Stimulated activated naive B cell treated with anti-CD40 and anti-IgM and Interleukin-4, amounts not matched to agents 10 μg/mL and 1 μg/mL and 100 μg/mL, for 72 hours (primary cell): Measurements from ENCODE around the gene ACSM2B.
"Not testable (repeated sequence)": the region's sequence is repeated elsewhere in the genome, so short reads cannot be mapped to it uniquely, and the experiment has no call there.

Experiments
- ATAC-seq, 2 donors: fragments of 150-1000 bp; cut with Tn5 transposase; replicated peaks; 2 replicates each; pipeline ENCODE4 v1.10.0; 2021; ENCODE audit warnings: moderate library complexity in 1 of 2
- DNase-seq: peaks from one replicate; pipeline ENCODE4 v3.0.0; 2021
- H3K27ac Mint-ChIP-seq: one replicate; pipeline ENCODE4 v1.8.0; 2022; ENCODE audit warnings: mild to moderate bottlenecking, mixed read lengths
- H3K27me3 Mint-ChIP-seq, 2 donors: one replicate each; pipeline ENCODE4 v1.8.0; 2022; ENCODE audit warnings: mixed read lengths in 2 of 2
- H3K36me3 Mint-ChIP-seq, 2 donors: one replicate each; pipeline ENCODE4 v1.8.0; 2022; ENCODE audit warnings: mixed read lengths in 2 of 2, mild to moderate bottlenecking in 1 of 2
- H3K4me1 Mint-ChIP-seq, 2 donors: one replicate each; pipeline ENCODE4 v1.8.0; 2022; ENCODE audit warnings: mixed read lengths in 2 of 2, mild to moderate bottlenecking in 1 of 2
- H3K4me3 Mint-ChIP-seq, 2 donors: one replicate each; pipeline ENCODE4 v1.8.0; 2022; ENCODE audit warnings: mild to moderate bottlenecking in 2 of 2, mixed read lengths in 2 of 2, moderate library complexity in 1 of 2
- H3K9me3 Mint-ChIP-seq, 2 donors: one replicate each; pipeline ENCODE4 v1.8.0; 2022; ENCODE audit warnings: mixed read lengths in 2 of 2, mild to moderate bottlenecking in 1 of 2

Gene ACSM2B

GRCh38 chr16:20532284-20532792 is 43.8 kb downstream of the ACSM2B start:
- not testable (repeated sequence) for H3K9me3 Mint-ChIP-seq, H3K36me3 Mint-ChIP-seq

DNA sequence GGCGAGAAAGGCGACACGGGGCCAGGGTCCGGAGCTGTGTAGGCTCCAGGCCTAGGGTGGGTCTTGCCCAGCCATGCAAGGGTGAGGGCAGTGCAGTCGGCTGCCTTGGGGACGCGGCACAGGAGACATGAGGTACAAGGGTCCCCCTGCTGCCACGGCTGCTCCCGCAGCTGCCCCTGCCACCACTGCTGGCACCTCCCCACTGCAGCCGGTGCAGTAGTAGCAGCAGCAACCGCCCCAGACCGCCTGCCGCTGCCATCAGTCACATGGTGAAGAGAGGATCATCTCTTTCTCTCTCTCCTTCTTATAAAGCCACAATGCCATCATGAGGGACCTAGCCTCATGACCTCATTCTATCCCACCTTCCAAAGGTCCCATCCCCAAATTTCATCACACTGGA is 44.4 kb downstream of the ACSM2B start:
- H3K27ac Mint-ChIP-seq, H3K27me3 Mint-ChIP-seq, DNase-seq, ATAC-seq, H3K4me3 Mint-ChIP-seq, H3K36me3 Mint-ChIP-seq, H3K4me1 Mint-ChIP-seq, H3K9me3 Mint-ChIP-seq: not testable (repeated sequence)

More at GRCh38 chr16:20532284-20532792, 43.8 kb downstream of the ACSM2B start:
- not testable (repeated sequence) for H3K4me3 Mint-ChIP-seq, DNase-seq, H3K27me3 Mint-ChIP-seq, H3K27ac Mint-ChIP-seq, ATAC-seq, H3K4me1 Mint-ChIP-seq

DNA sequence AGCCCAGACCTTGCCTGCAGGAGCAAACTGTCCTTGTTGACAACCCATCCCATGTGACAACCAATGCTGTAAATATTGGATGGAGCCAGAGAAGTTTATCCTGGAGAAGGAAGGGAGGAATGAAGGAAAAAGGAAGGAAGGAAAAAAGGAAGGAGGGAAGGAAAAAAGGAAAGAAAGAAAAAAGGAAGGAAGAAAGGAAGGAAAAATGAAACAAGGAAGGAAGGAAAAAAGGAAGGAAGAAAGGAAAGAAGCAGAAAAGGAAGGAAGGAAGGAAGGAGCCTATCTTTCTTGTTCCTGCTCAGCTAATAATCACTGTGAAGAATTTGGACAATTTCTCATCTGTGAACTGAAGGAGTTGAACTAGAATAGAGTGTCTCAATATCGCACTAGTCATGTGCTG is 56.1 kb downstream of the ACSM2B start:
- no peak for DNase-seq
- peaks cover under 1 to 4% of the 10 kb centered on the region in 2 donors for H3K9me3 Mint-ChIP-seq
- no peak for ATAC-seq
- H3K36me3 Mint-ChIP-seq: no peaks in the 10 kb centered on the region
- no peak overlapping the region for H3K4me3 Mint-ChIP-seq
- H3K4me1 Mint-ChIP-seq: no peaks in the 10 kb centered on the region
- H3K27me3 Mint-ChIP-seq: peaks cover 9 to 13% of the 10 kb centered on the region in 2 donors
- no peak overlapping the region for H3K27ac Mint-ChIP-seq

GRCh38 chr16:20519231-20519630 is 56.9 kb downstream of the ACSM2B start:
- Mint-ChIP-seq H3K4me3 (no peak overlapping the region), H3K4me1 (no peaks in the 10 kb centered on the region), H3K36me3 (no peaks in the 10 kb centered on the region), H3K27ac (no peak overlapping the region), H3K9me3 (peaks cover 5 to 12% of the 10 kb centered on the region in 2 donors), H3K27me3 (peaks cover 9 to 13% of the 10 kb centered on the region in 2 donors)
- ATAC-seq (no peak), DNase-seq (no peak)

DNA sequence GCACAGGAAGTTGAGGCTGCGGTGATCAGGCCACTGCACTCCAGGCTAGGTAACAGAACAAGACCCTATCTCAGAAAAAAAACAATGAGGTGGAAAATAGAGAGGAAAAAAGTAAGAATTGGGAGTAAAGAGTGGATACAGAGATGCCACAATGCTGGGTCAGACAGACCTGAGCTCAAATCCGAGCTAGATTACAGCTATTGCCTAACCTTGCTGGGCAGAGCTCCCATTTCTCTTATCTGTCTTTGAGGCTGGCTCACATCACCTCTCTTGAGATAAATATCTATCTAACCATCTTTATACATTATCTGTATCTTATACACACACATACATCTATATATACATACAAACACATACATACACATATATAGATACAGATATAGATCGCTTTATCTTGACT is 59.0 kb downstream of the ACSM2B start:
- H3K9me3 Mint-ChIP-seq: peaks cover 5 to 12% of the 10 kb centered on the region in 2 donors

DNA sequence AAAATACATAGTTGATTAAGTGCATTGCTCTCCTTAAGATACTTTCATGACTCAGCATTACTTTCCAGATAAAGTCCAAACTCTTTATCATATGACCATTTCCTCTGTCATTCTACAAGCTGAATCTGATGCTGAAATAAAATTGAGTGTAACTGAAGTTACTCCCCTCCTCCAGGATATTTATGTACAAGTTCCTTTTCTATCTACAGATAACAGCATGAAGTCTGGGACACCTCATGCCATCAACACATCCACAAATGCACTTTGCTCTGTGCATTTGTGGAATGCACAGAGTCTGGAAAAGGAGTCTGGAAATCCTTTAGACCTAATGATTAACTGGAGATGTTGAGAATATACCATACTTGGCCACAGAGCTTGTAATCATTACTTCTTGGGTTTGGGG is 60.5 kb downstream of the ACSM2B start:
- no peak for ATAC-seq
- H3K4me1 Mint-ChIP-seq: no peaks in the 10 kb centered on the region
- DNase-seq: no peak
- no peak overlapping the region for H3K27ac Mint-ChIP-seq
- H3K27me3 Mint-ChIP-seq: peaks cover 15 to 17% of the 10 kb centered on the region in 2 donors
- no peaks in the 10 kb centered on the region for H3K36me3 Mint-ChIP-seq
- H3K4me3 Mint-ChIP-seq: no peak overlapping the region
- peaks cover 5 to 12% of the 10 kb centered on the region in 2 donors for H3K9me3 Mint-ChIP-seq

More for the DNA sequence above, 59.0 kb downstream of the ACSM2B start:
- ATAC-seq: no peak
- no peak for DNase-seq
- H3K4me3 Mint-ChIP-seq: no peak overlapping the region
- no peaks in the 10 kb centered on the region for H3K36me3 Mint-ChIP-seq
- no peak overlapping the region for H3K27ac Mint-ChIP-seq
- H3K4me1 Mint-ChIP-seq: no peaks in the 10 kb centered on the region
- H3K27me3 Mint-ChIP-seq: peaks cover 17 to 21% of the 10 kb centered on the region in 2 donors

DNA sequence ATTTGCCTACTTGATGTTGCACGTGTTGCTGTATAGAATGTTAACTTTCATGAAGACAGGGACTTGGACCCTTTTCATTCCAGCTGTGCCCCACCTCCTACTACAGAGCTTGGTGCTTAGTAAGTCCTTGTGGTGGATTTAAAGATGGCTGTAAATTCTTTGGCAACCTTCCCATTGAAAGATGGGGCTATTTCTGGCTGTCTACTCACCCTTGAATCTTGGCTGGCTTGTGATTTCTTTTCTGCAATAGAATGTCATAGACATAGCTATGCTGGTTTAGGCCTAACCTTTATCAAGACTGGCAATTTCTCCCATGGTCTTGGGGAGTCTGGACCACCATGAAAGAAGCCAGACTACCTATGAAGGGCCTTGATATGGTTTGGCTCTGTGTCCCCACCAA is 65.8 kb downstream of the ACSM2B start:
- Mint-ChIP-seq H3K27me3 (peaks cover 8 to 13% of the 10 kb centered on the region in 2 donors), H3K4me1 (no peaks in the 10 kb centered on the region), H3K36me3 (peaks cover 0 to 4% of the 10 kb centered on the region in 2 donors), H3K27ac (no peak overlapping the region), H3K9me3 (peaks cover 25 to 37% of the 10 kb centered on the region in 2 donors), H3K4me3 (no peak overlapping the region)
- DNase-seq (no peak), ATAC-seq (no peak)

DNA sequence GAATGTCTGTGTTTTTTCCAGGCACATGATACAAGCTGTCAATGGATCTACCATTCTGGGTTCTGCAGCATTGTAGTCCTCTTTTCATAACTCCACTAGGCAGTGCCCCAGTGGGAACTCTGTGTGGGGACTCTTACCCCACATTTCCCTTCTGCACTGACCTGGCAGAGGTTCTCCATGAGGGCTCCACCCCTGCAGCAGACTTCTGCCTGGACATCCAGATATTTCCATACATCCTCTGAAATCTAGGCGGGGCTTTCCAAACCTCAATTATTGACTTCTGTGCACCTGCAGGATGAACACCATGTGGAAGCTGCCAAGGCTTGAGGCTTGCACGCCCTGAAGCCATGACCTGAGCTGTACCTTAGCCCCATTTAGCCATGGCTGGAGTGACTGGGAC is 68.9 kb downstream of the ACSM2B start:
- DNase-seq (no peak), ATAC-seq (no peak)
- H3K36me3 Mint-ChIP-seq: peaks cover 0 to 4% of the 10 kb centered on the region in 2 donors
- peaks cover 0 to 3% of the 10 kb centered on the region in 2 donors for H3K27me3 Mint-ChIP-seq
- H3K27ac Mint-ChIP-seq: no peak overlapping the region
- H3K4me1 Mint-ChIP-seq: no peaks in the 10 kb centered on the region
- H3K9me3 Mint-ChIP-seq: peaks cover 20 to 26% of the 10 kb centered on the region in 2 donors
- H3K4me3 Mint-ChIP-seq: no peak overlapping the region

DNA sequence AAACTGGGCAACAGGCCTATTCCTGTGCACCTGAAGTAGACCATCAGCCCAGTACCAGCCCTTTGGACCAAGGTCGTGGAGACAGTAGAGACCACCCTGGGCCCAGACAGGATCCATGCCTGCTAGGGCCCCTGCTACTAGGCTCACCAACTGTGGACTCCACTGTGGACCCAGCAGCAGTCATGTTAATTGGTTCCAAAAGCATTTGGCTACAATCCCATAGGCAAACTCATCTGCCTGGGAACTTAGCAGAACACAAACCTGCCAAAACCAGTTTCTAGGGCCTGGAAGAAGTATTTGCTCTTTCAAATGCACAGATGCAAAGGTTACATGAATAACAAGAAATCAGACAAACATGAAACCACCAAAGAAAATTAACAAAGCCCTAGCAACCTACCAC is 71.7 kb downstream of the ACSM2B start:
- Mint-ChIP-seq H3K9me3 (peaks cover 20 to 23% of the 10 kb centered on the region in 2 donors), H3K27me3 (peaks cover 0 to 4% of the 10 kb centered on the region in 2 donors), H3K36me3 (peaks cover 0 to 4% of the 10 kb centered on the region in 2 donors), H3K4me1 (no peaks in the 10 kb centered on the region), H3K4me3 (no peak overlapping the region), H3K27ac (no peak overlapping the region)
- DNase-seq (no peak), ATAC-seq (no peak)

DNA sequence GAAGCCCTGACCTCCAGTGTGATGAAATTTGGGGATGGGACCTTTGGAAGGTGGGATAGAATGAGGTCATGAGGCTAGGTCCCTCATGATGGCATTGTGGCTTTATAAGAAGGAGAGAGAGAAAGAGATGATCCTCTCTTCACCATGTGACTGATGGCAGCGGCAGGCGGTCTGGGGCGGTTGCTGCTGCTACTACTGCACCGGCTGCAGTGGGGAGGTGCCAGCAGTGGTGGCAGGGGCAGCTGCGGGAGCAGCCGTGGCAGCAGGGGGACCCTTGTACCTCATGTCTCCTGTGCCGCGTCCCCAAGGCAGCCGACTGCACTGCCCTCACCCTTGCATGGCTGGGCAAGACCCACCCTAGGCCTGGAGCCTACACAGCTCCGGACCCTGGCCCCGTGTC is 84.7 kb downstream of the ACSM2B start:
- H3K27ac Mint-ChIP-seq, DNase-seq, ATAC-seq, H3K4me1 Mint-ChIP-seq, H3K27me3 Mint-ChIP-seq, H3K4me3 Mint-ChIP-seq, H3K9me3 Mint-ChIP-seq, H3K36me3 Mint-ChIP-seq: not testable (repeated sequence)

GRCh38 chr16:20490994-20491393 is 85.2 kb downstream of the ACSM2B start:
- DNase-seq, ATAC-seq, H3K36me3 Mint-ChIP-seq, H3K27ac Mint-ChIP-seq, H3K27me3 Mint-ChIP-seq, H3K4me3 Mint-ChIP-seq, H3K9me3 Mint-ChIP-seq, H3K4me1 Mint-ChIP-seq: not testable (repeated sequence)
